ENCODE data around the gene B4GALT7. TPM values are rescaled to one million over a fixed set of nuclear protein-coding genes. Genes with fewer than 3 reads are reported as not detected.
"Not testable (repeated sequence)": the region's sequence is repeated elsewhere in the genome, so short reads cannot be mapped to it uniquely, and the experiment has no call there.

Gene B4GALT7
- total RNA-seq, 1 donor from 2014 or later = 12.0 TPM

GRCh38 chr5:177620560-177620959, 20.6 kb downstream of the B4GALT7 start:
- H3K36me3 ChIP-seq (ENCODE audit: control insufficient read depth in 3 of 3, insufficient read depth in 3 of 3, low read length in 3 of 3) = peaks cover 5 to 24% (median 19%) of the 10 kb centered on the region in 3 donors
- H3K4me3 ChIP-seq (ENCODE audit: low read length in 3 of 3) = no peak overlapping the region
- no peak overlapping the region for H3K27ac ChIP-seq (ENCODE audit: low read depth, low read length)
- no peaks in the 10 kb centered on the region for H3K4me1 ChIP-seq (ENCODE audit: control insufficient read depth in 3 of 3, insufficient read depth in 3 of 3, low read length in 3 of 3)
- H3K9me3 ChIP-seq (ENCODE audit: control insufficient read depth in 3 of 3, low read length in 3 of 3) = no peaks in the 10 kb centered on the region
- H3K27me3 ChIP-seq (ENCODE audit: control insufficient read depth in 3 of 3, insufficient read depth in 3 of 3, low read length in 3 of 3) = no peaks in the 10 kb centered on the region
- no peak overlapping the region for H3K9ac ChIP-seq (ENCODE audit: low read depth in 1 of 3, low read length in 3 of 3)

GRCh38 chr5:177624172-177624571, 24.2 kb downstream of the B4GALT7 start:
- H3K36me3 ChIP-seq (ENCODE audit: control insufficient read depth in 3 of 3, insufficient read depth in 3 of 3, low read length in 3 of 3) = peaks cover under 1 to 10% (median 5%) of the 10 kb centered on the region in 3 donors
- H3K4me1 ChIP-seq (ENCODE audit: control insufficient read depth in 3 of 3, insufficient read depth in 3 of 3, low read length in 3 of 3); H3K27ac ChIP-seq (ENCODE audit: low read depth, low read length); H3K9ac ChIP-seq (ENCODE audit: low read depth in 1 of 3, low read length in 3 of 3); H3K4me3 ChIP-seq (ENCODE audit: low read length in 3 of 3); H3K9me3 ChIP-seq (ENCODE audit: control insufficient read depth in 3 of 3, low read length in 3 of 3); H3K27me3 ChIP-seq (ENCODE audit: control insufficient read depth in 3 of 3, insufficient read depth in 3 of 3, low read length in 3 of 3): not testable (repeated sequence)

- H3K9ac ChIP-seq (ENCODE audit: low read depth in 1 of 3, low read length in 3 of 3); H3K4me3 ChIP-seq (ENCODE audit: low read length in 3 of 3); H3K9me3 ChIP-seq (ENCODE audit: control insufficient read depth in 3 of 3, low read length in 3 of 3); H3K4me1 ChIP-seq (ENCODE audit: control insufficient read depth in 3 of 3, insufficient read depth in 3 of 3, low read length in 3 of 3); H3K27me3 ChIP-seq (ENCODE audit: control insufficient read depth in 3 of 3, insufficient read depth in 3 of 3, low read length in 3 of 3); H3K36me3 ChIP-seq (ENCODE audit: control insufficient read depth in 3 of 3, insufficient read depth in 3 of 3, low read length in 3 of 3); H3K27ac ChIP-seq (ENCODE audit: low read depth, low read length): not testable (repeated sequence)
Observed at GRCh38 chr5:177630186-177630585, 30.3 kb downstream of the B4GALT7 start.

- H3K9me3 ChIP-seq (ENCODE audit: control insufficient read depth in 3 of 3, low read length in 3 of 3); H3K4me3 ChIP-seq (ENCODE audit: low read length in 3 of 3); H3K27ac ChIP-seq (ENCODE audit: low read depth, low read length); H3K27me3 ChIP-seq (ENCODE audit: control insufficient read depth in 3 of 3, insufficient read depth in 3 of 3, low read length in 3 of 3); H3K36me3 ChIP-seq (ENCODE audit: control insufficient read depth in 3 of 3, insufficient read depth in 3 of 3, low read length in 3 of 3); H3K4me1 ChIP-seq (ENCODE audit: control insufficient read depth in 3 of 3, insufficient read depth in 3 of 3, low read length in 3 of 3); H3K9ac ChIP-seq (ENCODE audit: low read depth in 1 of 3, low read length in 3 of 3): not testable (repeated sequence)
Observed at GRCh38 chr5:177634912-177635311, 35.0 kb downstream of the B4GALT7 start.

- not testable (repeated sequence) for H3K27ac ChIP-seq (ENCODE audit: low read depth, low read length); H3K36me3 ChIP-seq (ENCODE audit: control insufficient read depth in 3 of 3, insufficient read depth in 3 of 3, low read length in 3 of 3); H3K4me3 ChIP-seq (ENCODE audit: low read length in 3 of 3); H3K9me3 ChIP-seq (ENCODE audit: control insufficient read depth in 3 of 3, low read length in 3 of 3); H3K27me3 ChIP-seq (ENCODE audit: control insufficient read depth in 3 of 3, insufficient read depth in 3 of 3, low read length in 3 of 3); H3K4me1 ChIP-seq (ENCODE audit: control insufficient read depth in 3 of 3, insufficient read depth in 3 of 3, low read length in 3 of 3); H3K9ac ChIP-seq (ENCODE audit: low read depth in 1 of 3, low read length in 3 of 3)
Observed at GRCh38 chr5:177645462-177645861, 45.5 kb downstream of the B4GALT7 start.

GRCh38 chr5:177651235-177651634, 51.3 kb downstream of the B4GALT7 start:
- not testable (repeated sequence) for H3K4me1 ChIP-seq (ENCODE audit: control insufficient read depth in 3 of 3, insufficient read depth in 3 of 3, low read length in 3 of 3); H3K9ac ChIP-seq (ENCODE audit: low read depth in 1 of 3, low read length in 3 of 3); H3K27me3 ChIP-seq (ENCODE audit: control insufficient read depth in 3 of 3, insufficient read depth in 3 of 3, low read length in 3 of 3); H3K4me3 ChIP-seq (ENCODE audit: low read length in 3 of 3); H3K9me3 ChIP-seq (ENCODE audit: control insufficient read depth in 3 of 3, low read length in 3 of 3); H3K27ac ChIP-seq (ENCODE audit: low read depth, low read length); H3K36me3 ChIP-seq (ENCODE audit: control insufficient read depth in 3 of 3, insufficient read depth in 3 of 3, low read length in 3 of 3)

GRCh38 chr5:177657846-177658245, 57.9 kb downstream of the B4GALT7 start:
- H3K27me3 ChIP-seq (ENCODE audit: control insufficient read depth in 3 of 3, insufficient read depth in 3 of 3, low read length in 3 of 3); H3K36me3 ChIP-seq (ENCODE audit: control insufficient read depth in 3 of 3, insufficient read depth in 3 of 3, low read length in 3 of 3); H3K9me3 ChIP-seq (ENCODE audit: control insufficient read depth in 3 of 3, low read length in 3 of 3); H3K4me1 ChIP-seq (ENCODE audit: control insufficient read depth in 3 of 3, insufficient read depth in 3 of 3, low read length in 3 of 3); H3K4me3 ChIP-seq (ENCODE audit: low read length in 3 of 3); H3K9ac ChIP-seq (ENCODE audit: low read depth in 1 of 3, low read length in 3 of 3); H3K27ac ChIP-seq (ENCODE audit: low read depth, low read length): not testable (repeated sequence)

GRCh38 chr5:177658542-177658941, 58.6 kb downstream of the B4GALT7 start:
- not testable (repeated sequence) for H3K9me3 ChIP-seq (ENCODE audit: control insufficient read depth in 3 of 3, low read length in 3 of 3); H3K36me3 ChIP-seq (ENCODE audit: control insufficient read depth in 3 of 3, insufficient read depth in 3 of 3, low read length in 3 of 3); H3K9ac ChIP-seq (ENCODE audit: low read depth in 1 of 3, low read length in 3 of 3); H3K4me1 ChIP-seq (ENCODE audit: control insufficient read depth in 3 of 3, insufficient read depth in 3 of 3, low read length in 3 of 3); H3K4me3 ChIP-seq (ENCODE audit: low read length in 3 of 3); H3K27ac ChIP-seq (ENCODE audit: low read depth, low read length); H3K27me3 ChIP-seq (ENCODE audit: control insufficient read depth in 3 of 3, insufficient read depth in 3 of 3, low read length in 3 of 3)

Other genes starting within 250 kb of the B4GALT7 start
- gene LMAN2, start 248.5 kb upstream of the B4GALT7 start, total RNA-seq = 124 TPM
- gene RGS14, start 242.2 kb upstream of the B4GALT7 start, total RNA-seq = 12.5 TPM
- gene SLC34A1, start 215.7 kb upstream of the B4GALT7 start, total RNA-seq = not detected
- not detected for gene PFN3, start 199.5 kb upstream of the B4GALT7 start, total RNA-seq
- not detected for gene F12, start 190.6 kb upstream of the B4GALT7 start, total RNA-seq
- gene GRK6, start 173.5 kb upstream of the B4GALT7 start, total RNA-seq = 12.5 TPM
- gene PRR7, start 153.3 kb upstream of the B4GALT7 start, total RNA-seq = 0.52 TPM
- gene DBN1, start 126.5 kb upstream of the B4GALT7 start, total RNA-seq = 108 TPM
- gene PDLIM7, start 102.5 kb upstream of the B4GALT7 start, total RNA-seq = 44.9 TPM
- 5.7 TPM for gene DOK3, start 90.3 kb upstream of the B4GALT7 start, total RNA-seq
- 33.9 TPM for gene DDX41, start 83.2 kb upstream of the B4GALT7 start, total RNA-seq
- gene FAM193B, start 45.6 kb upstream of the B4GALT7 start, total RNA-seq = 11.0 TPM
- 37.6 TPM for gene TMED9, start 7.9 kb upstream of the B4GALT7 start, total RNA-seq
- not detected for gene FAM153A, start 182.8 kb downstream of the B4GALT7 start, total RNA-seq